HCT116 (cell line): ENCODE results near the gene TRIM29.

ENCODE experiments used
- ELF1 ChIP-seq: IDR thresholded peaks from 2 replicates; pipeline ENCODE4 v1.6.1; 2012; ENCODE audit warnings: low read depth, borderline replicate concordance
- POLR2A ChIP-seq: IDR thresholded peaks from 2 replicates; pipeline ENCODE4 v1.7.0; 2011; ENCODE audit warnings: borderline replicate concordance; ENCODE audit not compliant: insufficient read depth, insufficient read length; ENCODE audit errors: extremely low read depth
- RAD21 ChIP-seq: IDR thresholded peaks from 2 replicates; pipeline ENCODE4 v1.6.1; 2012; ENCODE audit warnings: low read depth, mild to moderate bottlenecking
- YY1 ChIP-seq: IDR thresholded peaks from 2 replicates; pipeline ENCODE4 v1.6.1; 2011; ENCODE audit warnings: low read length, low read depth, moderate library complexity, mild to moderate bottlenecking; ENCODE audit not compliant: insufficient replicate concordance; ENCODE audit errors: extremely low read depth
- TF ChIP-seq, protein P1 (sequence below), 3 experiments: fragments of 200-600 bp in 1 of 3; sonication (generic) in 1 of 3; IDR thresholded peaks in 2 of 3; conservative IDR thresholded peaks in 1 of 3; 2 replicates each; pipeline ENCODE4 v1.5.1; 2012 to 2017; ENCODE audit warnings: low read depth in 2 of 3, low read length in 2 of 3, antibody characterized with exemption in 1 of 3, borderline replicate concordance in 1 of 3, control low read depth in 1 of 3, mild to moderate bottlenecking in 1 of 3, mixed read lengths in 1 of 3, mixed run types in 1 of 3, moderate library complexity in 1 of 3; ENCODE audit not compliant: insufficient read depth in 1 of 3
- TF ChIP-seq, protein P2 (sequence below): IDR thresholded peaks from 2 replicates; pipeline ENCODE4 v1.6.1; 2012
- TF ChIP-seq, protein P3 (sequence below): IDR thresholded peaks from 2 replicates; pipeline ENCODE4 v1.6.1; 2011; ENCODE audit warnings: mild to moderate bottlenecking, low read length, moderate library complexity; ENCODE audit not compliant: insufficient replicate concordance; ENCODE audit errors: extremely low read depth

DNA sequence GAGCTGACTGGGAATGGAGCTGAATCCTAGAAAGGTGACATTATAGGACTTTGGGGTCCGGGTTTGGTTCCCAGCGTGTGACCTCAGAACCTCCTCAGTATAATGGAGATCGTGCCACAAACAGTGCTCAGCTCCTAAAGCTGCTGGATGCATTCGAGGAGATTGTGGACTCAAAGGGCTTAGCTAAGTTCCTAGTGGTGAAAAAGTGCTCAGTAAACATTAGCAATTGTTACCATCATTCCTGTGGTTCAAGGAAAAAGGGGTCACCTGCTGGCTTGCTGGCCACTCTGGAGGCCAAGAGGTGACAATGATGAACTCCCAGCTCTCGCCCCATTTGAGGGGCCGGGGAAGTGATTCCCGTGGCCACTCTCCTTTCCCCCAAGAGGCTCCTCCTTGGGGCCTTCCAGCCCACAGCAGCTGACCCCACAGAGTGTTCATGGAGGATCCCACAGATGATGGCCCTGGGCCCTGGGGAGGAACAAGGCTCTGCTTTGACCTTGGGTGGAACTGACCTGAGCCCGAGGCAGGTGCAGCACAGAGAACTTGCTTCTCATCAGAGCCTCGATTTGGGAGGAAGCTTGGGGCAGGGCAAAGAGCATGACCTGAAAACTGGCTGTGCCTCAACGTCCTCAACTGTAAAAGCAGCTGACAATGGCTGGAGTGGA lies 40.1 kb downstream of the TRIM29 start:
- TF ChIP-seq, protein P1, sequence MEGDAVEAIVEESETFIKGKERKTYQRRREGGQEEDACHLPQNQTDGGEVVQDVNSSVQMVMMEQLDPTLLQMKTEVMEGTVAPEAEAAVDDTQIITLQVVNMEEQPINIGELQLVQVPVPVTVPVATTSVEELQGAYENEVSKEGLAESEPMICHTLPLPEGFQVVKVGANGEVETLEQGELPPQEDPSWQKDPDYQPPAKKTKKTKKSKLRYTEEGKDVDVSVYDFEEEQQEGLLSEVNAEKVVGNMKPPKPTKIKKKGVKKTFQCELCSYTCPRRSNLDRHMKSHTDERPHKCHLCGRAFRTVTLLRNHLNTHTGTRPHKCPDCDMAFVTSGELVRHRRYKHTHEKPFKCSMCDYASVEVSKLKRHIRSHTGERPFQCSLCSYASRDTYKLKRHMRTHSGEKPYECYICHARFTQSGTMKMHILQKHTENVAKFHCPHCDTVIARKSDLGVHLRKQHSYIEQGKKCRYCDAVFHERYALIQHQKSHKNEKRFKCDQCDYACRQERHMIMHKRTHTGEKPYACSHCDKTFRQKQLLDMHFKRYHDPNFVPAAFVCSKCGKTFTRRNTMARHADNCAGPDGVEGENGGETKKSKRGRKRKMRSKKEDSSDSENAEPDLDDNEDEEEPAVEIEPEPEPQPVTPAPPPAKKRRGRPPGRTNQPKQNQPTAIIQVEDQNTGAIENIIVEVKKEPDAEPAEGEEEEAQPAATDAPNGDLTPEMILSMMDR (IDR thresholded peaks at IDR 0.05 in 2 of 3, conservative IDR thresholded peaks at IDR 0.05 in 1 of 3; ENCODE audit: borderline replicate concordance in 1 of 3, insufficient read depth in 1 of 3, low read depth in 2 of 3, low read length in 2 of 3): no peak
- TF ChIP-seq, protein P2, sequence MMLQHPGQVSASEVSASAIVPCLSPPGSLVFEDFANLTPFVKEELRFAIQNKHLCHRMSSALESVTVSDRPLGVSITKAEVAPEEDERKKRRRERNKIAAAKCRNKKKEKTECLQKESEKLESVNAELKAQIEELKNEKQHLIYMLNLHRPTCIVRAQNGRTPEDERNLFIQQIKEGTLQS: no peak
- TF ChIP-seq YY1: no peak
- TF ChIP-seq ELF1: no peak
- TF ChIP-seq POLR2A: no peak
- TF ChIP-seq, protein P3, sequence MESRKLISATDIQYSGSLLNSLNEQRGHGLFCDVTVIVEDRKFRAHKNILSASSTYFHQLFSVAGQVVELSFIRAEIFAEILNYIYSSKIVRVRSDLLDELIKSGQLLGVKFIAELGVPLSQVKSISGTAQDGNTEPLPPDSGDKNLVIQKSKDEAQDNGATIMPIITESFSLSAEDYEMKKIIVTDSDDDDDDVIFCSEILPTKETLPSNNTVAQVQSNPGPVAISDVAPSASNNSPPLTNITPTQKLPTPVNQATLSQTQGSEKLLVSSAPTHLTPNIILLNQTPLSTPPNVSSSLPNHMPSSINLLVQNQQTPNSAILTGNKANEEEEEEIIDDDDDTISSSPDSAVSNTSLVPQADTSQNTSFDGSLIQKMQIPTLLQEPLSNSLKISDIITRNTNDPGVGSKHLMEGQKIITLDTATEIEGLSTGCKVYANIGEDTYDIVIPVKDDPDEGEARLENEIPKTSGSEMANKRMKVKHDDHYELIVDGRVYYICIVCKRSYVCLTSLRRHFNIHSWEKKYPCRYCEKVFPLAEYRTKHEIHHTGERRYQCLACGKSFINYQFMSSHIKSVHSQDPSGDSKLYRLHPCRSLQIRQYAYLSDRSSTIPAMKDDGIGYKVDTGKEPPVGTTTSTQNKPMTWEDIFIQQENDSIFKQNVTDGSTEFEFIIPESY: no peak
- no peak for TF ChIP-seq RAD21
